ENCODE results near the gene CNTN1.

GRCh38 chr12:41011939-41012338, 319.7 kb downstream of the CNTN1 start:
- TF ChIP-seq, protein P1, sequence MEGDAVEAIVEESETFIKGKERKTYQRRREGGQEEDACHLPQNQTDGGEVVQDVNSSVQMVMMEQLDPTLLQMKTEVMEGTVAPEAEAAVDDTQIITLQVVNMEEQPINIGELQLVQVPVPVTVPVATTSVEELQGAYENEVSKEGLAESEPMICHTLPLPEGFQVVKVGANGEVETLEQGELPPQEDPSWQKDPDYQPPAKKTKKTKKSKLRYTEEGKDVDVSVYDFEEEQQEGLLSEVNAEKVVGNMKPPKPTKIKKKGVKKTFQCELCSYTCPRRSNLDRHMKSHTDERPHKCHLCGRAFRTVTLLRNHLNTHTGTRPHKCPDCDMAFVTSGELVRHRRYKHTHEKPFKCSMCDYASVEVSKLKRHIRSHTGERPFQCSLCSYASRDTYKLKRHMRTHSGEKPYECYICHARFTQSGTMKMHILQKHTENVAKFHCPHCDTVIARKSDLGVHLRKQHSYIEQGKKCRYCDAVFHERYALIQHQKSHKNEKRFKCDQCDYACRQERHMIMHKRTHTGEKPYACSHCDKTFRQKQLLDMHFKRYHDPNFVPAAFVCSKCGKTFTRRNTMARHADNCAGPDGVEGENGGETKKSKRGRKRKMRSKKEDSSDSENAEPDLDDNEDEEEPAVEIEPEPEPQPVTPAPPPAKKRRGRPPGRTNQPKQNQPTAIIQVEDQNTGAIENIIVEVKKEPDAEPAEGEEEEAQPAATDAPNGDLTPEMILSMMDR (IDR thresholded peaks at IDR 0.05) = peak in 2 of 12 donors; percentile 3 to 8
- TF ChIP-seq POLR2A (IDR thresholded peaks at IDR 0.05) = no peak
